Left ventricle myocardium superior (tissue), 1 donor: ENCODE results near the gene LCE2D. TPM values are rescaled to one million over a fixed set of nuclear protein-coding genes. Genes with fewer than 3 reads are reported as not detected.
"Not testable (repeated sequence)": the region's sequence is repeated elsewhere in the genome, so short reads cannot be mapped to it uniquely, and the experiment has no call there.

Source experiments
- ATAC-seq: fragments of 200-7000 bp; cut with Tn5 transposase; one replicate; pipeline ENCODE4 v1.9.1; 2020; ENCODE audit warnings: mild to moderate bottlenecking, moderate library complexity
- DNase-seq: peaks from one replicate; pipeline ENCODE4 v3.0.0-alpha.2; 2020
- intact Hi-C: fragments of 100-400 bp; cut with micrococcal nuclease; formaldehyde crosslinking; loops from one replicate; pipeline ENCODE4 v1.11.0; 2022
- long read RNA-seq: library from polyadenylated mRNA; unstranded; transcript quantifications from one replicate; pipeline ENCODE4 v2.0.0, GENCODE V29; 2021
- total RNA-seq: library from RNA; stranded (reverse); fragmentation: NEBNext Ultra II Directional; extraction: Animal tissue kit (Norgen Biotek cat#: 25700); gene quantifications from one replicate; pipeline ENCODE4 v1.2.1, GENCODE V29; 2021
- donor health status: DM: no; HTN: yes; CAD: no; lungs with severe emphysema.

The LCE2D gene
- not detected for total RNA-seq
- long read RNA-seq, result 0 reads

DNA sequence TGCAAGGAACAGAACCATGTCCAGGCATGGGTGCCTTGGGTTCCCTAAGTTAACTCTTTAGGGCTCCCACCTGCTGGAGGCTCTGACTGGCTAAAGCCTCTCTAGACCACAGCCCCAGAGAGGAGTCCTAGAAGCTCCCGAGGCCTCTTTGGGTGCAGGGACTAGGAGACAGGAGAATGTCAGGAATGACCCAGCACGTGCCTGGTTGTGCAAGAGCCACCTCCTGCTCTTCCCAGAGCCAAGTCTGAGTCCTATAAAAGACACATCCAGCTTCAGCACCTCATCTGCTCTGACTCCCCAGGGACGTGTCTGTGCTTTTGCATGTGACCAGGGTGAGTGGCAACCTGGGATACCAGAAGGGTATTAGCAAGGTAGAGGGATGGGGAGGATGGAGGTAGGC lies at the start of gene LCE2D:
LCE2D (plus strand) TSS at position 283 of the 400 bp plus-strand sequence. CDS start 726 bp downstream, outside the sequence.
- intact Hi-C loops, result no loop called here
- DNase-seq (no peak), ATAC-seq (no peak)

GRCh38 chr1:152613511-152613910 lies 49.7 kb upstream of the LCE2D start, which contains the start of gene LCE3B:
Gene LCE3B, plus strand, starts transcription at chr1:152613811. Its CDS starts 0 bp downstream, at chr1:152613811.
- DNase-seq (no peak), ATAC-seq (no peak)
- intact Hi-C loops, result no loop called here

- ATAC-seq (no peak), DNase-seq (no peak)
- intact Hi-C loops, result no loop called here
Measured at GRCh38 chr1:152621993-152622392, 41.2 kb upstream of the LCE2D start.

DNA sequence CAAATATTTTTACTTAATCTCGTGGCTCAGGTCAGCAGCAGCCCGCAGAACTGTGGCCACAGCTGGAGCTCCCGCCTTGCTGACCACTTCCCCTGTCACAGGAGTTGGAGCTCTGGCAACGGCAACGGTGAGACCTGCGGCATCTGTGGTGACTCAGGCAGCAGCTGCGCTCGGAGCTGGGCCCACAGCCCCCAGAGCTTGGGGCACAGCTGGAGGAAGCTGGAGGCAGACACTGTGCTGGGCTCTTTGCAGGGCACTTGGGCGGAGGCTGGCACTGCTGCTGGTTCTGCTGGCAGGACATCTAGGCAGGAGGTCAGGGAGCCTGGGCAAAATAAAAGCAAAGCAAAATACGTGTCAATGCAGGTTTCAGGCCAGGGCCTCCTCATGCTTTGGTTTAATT lies 40.4 kb upstream of the LCE2D start, which contains the start of gene LCE3A:
LCE3A (minus strand) TSS at position 301 of the 400 bp plus-strand sequence; CDS start at position 301, 0 bp downstream.
- DNase-seq (no peak), ATAC-seq (no peak)
- intact Hi-C loops, result no loop called here

- intact Hi-C loops, result no loop called here
- DNase-seq (no peak), ATAC-seq (no peak)
Measured at GRCh38 chr1:152623203-152623844, 39.9 kb upstream of the LCE2D start.

- intact Hi-C loops, result no loop called here
- ATAC-seq (no peak), DNase-seq (no peak)
Measured at GRCh38 chr1:152626744-152627143, 36.4 kb upstream of the LCE2D start.

- no peak for DNase-seq
- ATAC-seq, result no peak
- intact Hi-C loops, result no loop called here
Measured at GRCh38 chr1:152630596-152630995, 32.6 kb upstream of the LCE2D start.

DNA sequence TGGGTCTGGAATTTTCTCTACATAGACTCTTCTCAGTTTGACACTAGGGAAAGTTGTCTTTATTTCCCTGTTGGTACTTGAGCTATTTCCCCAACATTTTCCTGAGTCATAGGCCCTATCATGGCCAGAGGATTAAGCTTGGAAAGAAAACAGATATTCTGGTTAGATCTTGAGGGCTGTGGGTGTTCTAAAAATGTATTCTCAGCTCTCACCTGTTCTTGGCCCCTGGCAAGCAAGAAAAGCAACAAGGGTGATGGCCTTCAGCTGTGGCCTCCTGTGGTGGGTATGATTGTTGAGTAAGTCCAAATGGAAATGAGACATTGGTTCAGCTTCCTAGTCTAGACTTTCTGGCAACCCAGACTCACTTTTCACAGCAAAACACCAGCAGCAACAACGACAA lies 22.8 kb upstream of the LCE2D start:
- DNase-seq (no peak), ATAC-seq (no peak)
- intact Hi-C loops, result no loop called here

- intact Hi-C loops, result no loop called here
- no peak for ATAC-seq
- no peak for DNase-seq
Measured at GRCh38 chr1:152643945-152644344, 19.2 kb upstream of the LCE2D start.

DNA sequence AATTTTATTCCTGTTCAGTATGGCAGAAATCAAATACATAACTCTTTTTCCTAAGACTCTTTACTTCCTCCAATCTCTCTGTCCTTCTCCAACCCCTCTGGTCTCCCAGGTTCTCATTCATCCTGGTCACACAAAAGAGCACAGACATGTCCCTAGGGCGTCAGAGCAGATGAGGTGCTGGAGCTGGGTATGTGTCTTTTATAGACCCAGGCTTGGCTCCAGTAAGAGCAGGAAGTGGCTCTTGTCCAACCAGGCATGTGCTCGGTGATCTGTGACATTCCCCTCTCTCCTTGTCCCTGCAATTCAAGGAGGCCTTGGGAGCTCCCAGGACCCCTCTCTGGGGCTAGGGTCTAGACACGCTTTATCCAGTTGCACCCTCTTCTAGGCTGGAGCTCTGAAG lies 18.0 kb upstream of the LCE2D start:
- intact Hi-C loops, result no loop called here
- DNase-seq (no peak), ATAC-seq (no peak)

DNA sequence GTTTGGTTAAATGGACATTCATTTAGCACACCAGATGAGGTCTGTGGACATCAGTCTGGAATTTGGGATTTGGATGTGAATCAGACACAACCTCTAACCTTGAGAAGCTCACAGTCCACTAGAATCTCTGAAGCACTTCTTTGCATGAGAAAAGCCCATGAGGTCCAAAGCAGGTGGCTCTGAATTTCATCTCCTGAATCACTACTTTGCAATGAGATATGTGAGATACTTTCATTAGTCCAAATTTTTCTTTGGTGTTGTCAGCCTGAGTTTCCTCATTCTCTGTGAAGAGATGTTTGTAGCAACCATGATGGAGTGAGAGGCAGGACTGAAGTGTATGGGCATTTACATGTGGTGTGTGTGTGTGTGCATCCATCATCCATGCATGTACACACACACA lies 16.5 kb upstream of the LCE2D start:
- DNase-seq, result no peak
- ATAC-seq, result no peak
- intact Hi-C loops, result no loop called here

GRCh38 chr1:152654110-152654509 lies 9.1 kb upstream of the LCE2D start:
- intact Hi-C loops, result no loop called here
- no peak for ATAC-seq

GRCh38 chr1:152656459-152656858 lies 6.7 kb upstream of the LCE2D start:
- DNase-seq (no peak), ATAC-seq (no peak)
- intact Hi-C loops, result no loop called here

More at GRCh38 chr1:152654110-152654509, 9.1 kb upstream of the LCE2D start:
- no peak for DNase-seq

DNA sequence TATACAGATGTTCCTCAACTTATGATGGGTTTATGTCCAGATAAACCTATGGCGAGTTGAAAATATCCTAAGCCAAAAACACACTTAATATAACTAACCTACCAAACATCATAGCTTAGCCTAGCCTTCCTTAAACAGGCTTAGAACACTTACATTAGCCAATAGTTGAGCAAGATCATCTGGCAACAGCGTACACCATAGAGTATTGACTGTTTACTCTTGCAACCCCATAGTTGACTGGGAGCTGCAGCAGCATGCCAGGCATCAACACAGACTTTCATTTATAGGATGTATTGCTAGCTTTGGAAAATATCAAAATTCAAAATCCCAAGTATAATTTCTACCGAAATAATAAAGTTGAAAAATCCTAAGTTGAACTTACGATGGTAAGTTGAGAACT lies 5.5 kb upstream of the LCE2D start:
- ATAC-seq (no peak), DNase-seq (no peak)
- intact Hi-C loops, result no loop called here

DNA sequence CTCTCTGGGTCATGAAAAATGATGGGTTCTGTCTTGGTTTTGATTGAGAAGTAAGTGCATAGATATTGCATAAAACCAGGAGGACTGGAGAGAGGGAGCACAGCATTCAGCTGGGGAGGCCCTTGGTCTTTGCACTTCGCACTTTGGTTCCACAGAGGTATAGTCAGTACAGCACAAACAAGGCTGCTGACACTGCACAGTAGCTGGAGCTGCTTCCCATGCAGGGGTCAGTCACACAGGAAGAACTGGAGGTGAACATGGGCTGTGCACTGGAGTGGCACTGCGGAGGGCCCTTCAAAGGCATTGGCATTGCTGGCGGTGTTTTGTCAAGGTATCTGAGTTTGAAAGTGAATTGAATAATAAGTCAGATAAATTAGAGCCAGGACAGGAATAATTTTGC lies 4.5 kb upstream of the LCE2D start:
- DNase-seq (no peak), ATAC-seq (no peak)
- intact Hi-C loops, result no loop called here

- DNase-seq, intact Hi-C loops: not testable (repeated sequence)
Measured at GRCh38 chr1:152666171-152666570, 3.0 kb downstream of the LCE2D start.

GRCh38 chr1:152667648-152668047 lies 4.5 kb downstream of the LCE2D start:
- intact Hi-C loops, result no loop called here
- DNase-seq, result no peak
- ATAC-seq, result no peak

More at GRCh38 chr1:152666171-152666570, 3.0 kb downstream of the LCE2D start:
- not testable (repeated sequence) for ATAC-seq

- intact Hi-C loops, result no loop called here
- DNase-seq, result no peak
- no peak for ATAC-seq
Measured at GRCh38 chr1:152673016-152673415, 9.8 kb downstream of the LCE2D start.

DNA sequence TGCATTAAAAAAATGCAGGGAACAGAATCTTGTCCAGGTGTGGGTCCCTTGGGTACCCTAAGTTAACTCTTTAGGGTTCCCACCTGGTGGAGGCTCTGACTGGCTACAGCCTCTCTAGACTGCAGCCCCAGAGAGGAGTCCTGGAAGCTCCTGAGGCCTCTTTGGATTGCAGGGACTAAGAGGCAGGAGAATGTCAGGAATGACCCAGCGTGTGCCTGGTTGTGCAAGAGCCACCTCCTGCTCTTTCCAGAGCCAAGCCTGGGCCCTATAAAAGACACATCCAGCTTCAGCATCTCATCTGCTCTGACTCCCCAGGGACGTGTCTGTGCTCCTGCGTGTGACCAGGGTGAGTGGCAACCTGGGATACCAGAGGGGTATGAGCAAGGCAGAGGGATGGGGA lies 11.8 kb downstream of the LCE2D start, which contains the start of gene LCE2C:
LCE2C (plus strand) TSS at position 297 of the 400 bp plus-strand sequence. CDS start 737 bp downstream, outside the sequence.
- DNase-seq, ATAC-seq, intact Hi-C loops: not testable (repeated sequence)

- DNase-seq, result no peak
- intact Hi-C loops, result no loop called here
- ATAC-seq, result peak; percentile 58
Measured at GRCh38 chr1:152679459-152679858, 16.3 kb downstream of the LCE2D start.

GRCh38 chr1:152681616-152682015 lies 18.4 kb downstream of the LCE2D start:
- ATAC-seq (no peak), DNase-seq (no peak)
- intact Hi-C loops, result no loop called here
